GM21723 (cell line): ENCODE data around the gene ZHX3.

ENCODE experiments used
- ATAC-seq: cut with Tn5 transposase; IDR thresholded peaks from one replicate; pipeline ENCODE4 v1.9.1; 2021; ENCODE audit warnings: mild to moderate bottlenecking, moderate library complexity; ENCODE audit not compliant: unreplicated experiment

ZHX3 gene

GRCh38 chr20:41200446-41201202 lies 116.9 kb downstream of the ZHX3 start:
- no peak for ATAC-seq

- no peak for ATAC-seq
Observed at GRCh38 chr20:41198443-41198842, 119.1 kb downstream of the ZHX3 start.

DNA sequence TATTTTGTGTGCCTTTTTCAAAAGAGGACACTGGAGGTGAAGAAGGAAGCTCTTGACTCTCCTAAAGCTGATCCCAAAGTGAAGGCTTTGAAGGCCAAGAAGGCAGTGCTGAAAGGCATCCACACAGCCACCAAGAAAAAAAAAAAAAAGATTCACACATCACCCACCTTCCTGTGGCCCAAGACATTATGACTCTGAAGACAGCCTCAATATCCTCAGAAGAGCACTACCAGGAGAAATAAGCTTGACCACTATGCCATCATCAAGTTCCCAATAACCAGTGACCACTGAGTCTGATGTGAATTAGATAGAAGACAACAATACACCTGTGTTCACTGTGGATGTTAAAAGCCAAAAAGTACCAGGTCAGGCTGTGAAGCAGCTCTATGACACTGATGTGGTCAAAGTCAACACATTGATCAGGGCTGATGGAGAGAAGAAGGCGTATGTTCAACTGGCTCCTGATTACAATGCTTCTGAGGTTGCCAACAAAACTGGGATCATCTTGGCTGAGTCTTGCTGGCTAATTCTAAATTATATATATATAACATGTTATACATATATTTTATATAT lies 120.8 kb downstream of the ZHX3 start:
- ATAC-seq = no peak

GRCh38 chr20:41192575-41192974 lies 125.0 kb downstream of the ZHX3 start:
- ATAC-seq = no peak

- ATAC-seq = no peak
Observed at GRCh38 chr20:41191562-41192500, 125.7 kb downstream of the ZHX3 start.

DNA sequence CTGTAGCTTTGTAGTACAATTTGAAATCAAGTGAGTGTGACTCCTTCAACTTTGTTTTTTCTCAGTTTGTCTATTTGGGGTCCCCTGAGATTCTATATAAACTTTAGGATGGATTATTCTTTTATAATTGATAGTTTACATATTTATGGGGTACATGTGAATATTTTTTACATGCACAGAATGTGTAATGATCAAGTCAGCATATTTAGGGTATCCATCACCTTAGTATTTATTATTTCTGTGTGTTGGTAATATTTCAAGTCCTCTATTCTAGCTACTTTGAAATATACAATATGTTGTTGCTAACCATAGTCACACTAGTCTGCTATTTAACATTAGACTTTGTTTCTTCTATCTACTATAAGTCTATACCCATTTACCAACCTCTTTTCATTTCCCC lies 129.9 kb downstream of the ZHX3 start:
- no peak for ATAC-seq

- ATAC-seq = no peak
Observed at GRCh38 chr20:41185013-41185757, 132.3 kb downstream of the ZHX3 start.

GRCh38 chr20:41183831-41184230 lies 133.7 kb downstream of the ZHX3 start:
- ATAC-seq = no peak

- ATAC-seq = no peak
Observed at GRCh38 chr20:41183391-41183790, 134.1 kb downstream of the ZHX3 start.

DNA sequence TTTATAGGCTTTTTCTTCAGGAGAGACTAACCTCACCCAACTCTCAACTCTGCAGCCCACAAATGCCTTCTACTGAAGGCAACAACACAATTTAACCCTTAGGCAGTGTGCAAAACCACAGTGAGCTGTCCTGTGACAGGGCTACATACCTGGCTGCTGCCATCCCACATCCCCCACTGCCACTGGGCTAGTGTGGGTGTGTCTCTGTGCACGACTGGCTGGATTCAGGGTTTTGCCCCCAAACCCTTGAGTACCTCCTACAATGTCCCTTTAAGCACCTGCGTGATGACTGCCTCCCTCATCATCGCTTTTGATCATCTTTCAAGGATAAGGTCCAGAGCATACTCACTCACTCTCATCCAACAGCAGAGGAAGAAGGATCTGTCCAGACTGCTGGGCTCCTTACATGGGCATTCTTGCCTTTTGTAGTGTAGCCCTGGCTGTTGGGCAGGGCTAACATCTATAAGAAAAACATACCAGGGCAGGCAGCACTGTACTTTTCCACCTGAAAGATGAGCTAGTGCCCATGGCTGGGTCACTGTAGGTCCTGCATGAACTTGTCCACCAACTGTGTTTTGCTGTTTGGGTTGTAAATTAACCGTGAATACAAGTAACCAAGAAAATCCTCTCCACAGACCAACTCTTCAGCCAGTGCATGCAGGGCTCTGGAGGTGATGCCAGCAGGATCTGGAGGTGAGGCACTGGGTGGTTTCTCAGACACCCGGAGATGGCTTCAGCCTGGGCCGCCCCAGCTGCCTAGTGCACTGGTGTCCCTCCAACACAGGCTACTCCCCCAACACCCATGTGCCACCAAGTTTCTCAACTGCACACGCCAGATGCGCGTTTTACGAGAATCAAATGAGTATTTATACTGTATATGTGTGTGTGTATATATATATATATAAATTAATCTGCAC lies 135.0 kb downstream of the ZHX3 start:
- ATAC-seq = no peak

DNA sequence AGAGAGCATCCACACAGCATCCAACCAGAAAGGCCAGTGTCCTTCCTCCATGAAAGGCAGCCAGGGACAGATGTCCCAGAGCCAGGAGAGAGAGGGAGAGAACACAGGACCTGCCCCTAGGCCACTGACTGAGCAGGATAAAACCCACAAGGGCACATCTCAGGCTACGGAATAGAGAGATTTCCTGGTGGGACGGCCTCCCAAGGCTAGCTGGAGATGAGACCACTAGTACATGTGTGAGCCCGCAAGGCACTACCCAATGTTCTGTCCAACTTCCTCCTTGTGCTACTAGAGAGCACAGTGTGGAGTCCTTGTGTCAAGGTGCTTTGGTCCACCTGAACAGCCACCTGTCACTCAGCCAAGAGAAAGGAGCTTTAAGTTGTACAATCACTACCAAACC lies 136.0 kb downstream of the ZHX3 start:
- no peak for ATAC-seq

- ATAC-seq = no peak
Observed at GRCh38 chr20:41180599-41181333, 136.8 kb downstream of the ZHX3 start.

GRCh38 chr20:41179961-41180360 lies 137.6 kb downstream of the ZHX3 start:
- ATAC-seq = no peak

DNA sequence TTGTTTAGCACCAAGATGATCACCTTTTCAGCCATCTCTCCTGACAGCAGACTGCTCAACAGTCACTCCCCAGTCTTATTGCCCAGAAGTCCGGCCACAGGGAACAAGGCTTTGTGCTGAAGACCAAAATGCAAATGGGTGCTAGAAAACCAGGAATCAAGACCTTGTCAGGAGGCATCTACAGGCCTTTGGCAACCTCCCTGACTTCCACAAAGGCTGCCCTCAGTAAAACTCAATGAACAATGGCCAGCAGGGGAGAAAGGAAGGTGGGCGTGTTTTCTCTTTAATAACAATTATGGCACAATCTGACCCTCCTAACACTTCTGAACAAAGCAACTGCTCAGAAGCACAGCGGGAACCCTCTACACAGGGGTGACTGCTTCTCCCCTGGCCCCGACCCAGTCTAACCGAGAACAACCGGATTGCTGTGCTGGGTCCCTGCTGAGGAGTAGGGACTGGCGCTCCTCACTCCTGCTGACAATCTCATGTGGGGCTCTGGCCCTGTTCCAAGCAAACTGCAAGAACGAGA lies 138.6 kb downstream of the ZHX3 start:
- no peak for ATAC-seq

- ATAC-seq = no peak
Observed at GRCh38 chr20:41178495-41178894, 139.0 kb downstream of the ZHX3 start.

GRCh38 chr20:41177636-41178035 lies 139.9 kb downstream of the ZHX3 start:
- no peak for ATAC-seq

DNA sequence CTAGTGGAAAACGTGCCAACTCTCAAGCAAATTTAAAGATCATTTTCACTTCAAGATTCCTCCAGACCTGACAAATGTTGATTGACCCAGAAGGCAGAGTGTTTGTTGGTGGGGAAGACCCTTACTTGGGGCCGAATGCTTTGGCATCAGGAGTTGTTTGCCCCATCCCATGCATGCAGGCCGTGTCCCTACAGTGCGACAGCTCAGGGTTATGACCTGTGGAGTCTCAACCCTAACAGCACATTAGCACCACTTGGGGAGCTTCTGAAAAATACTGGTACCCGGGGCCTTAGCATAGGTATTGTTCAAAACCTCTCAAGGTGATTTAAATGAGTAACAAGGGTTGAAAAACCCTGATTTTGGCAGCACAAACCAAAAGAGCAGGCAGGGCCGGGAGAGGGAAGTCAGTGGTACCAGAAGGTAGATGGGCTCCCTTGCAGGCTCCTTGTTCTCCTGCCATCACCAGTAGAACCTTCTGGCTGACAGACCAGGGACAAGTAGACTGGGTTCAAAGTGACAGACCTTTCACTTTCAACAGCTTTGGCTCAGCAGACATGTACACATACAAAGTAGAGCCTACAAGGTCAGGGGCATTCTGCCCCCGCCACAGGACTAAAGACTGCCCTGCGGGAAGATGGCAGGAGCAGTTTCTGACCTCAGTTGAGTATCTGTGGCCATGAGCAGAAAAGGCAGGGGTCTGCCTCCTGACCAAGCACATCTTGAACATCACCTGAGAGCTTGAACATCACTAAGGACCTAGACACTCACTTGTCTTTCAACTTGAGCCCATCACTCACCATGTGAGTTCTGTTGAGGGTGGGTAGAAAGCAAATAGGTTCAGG lies 140.6 kb downstream of the ZHX3 start:
- ATAC-seq = no peak

DNA sequence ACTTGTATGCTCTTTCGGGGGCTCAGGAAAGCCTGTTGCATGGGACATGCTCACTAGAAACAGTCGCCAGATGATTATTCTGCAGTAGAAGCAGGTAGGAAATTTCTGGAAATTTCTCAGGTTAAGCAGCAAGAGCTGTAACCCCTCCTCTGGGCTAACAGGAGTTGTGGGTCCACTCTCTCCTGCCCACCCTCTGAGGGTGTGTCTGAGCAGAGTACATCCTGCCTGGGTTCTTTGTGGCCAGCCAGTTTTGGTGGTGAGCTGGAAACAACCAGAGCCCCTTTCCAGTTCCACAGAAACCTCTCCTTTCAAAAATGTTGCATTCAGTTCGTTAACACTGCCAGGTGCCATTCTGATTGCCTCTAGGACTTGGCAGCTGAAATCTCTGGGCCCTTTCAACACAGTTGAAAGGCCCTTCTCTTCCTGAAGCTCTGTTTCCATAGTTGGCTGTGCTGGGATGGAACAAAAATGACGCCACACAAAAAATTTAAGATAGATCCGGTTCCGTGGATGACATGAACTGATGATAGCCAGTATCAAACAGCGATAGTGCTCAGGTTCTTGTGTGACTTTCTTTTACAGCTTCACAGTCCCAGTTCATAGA lies 141.7 kb downstream of the ZHX3 start:
- no peak for ATAC-seq
